GM21723 (cell line): Measurements from ENCODE around the gene ANAPC15.
"Not testable (repeated sequence)": the region's sequence is repeated elsewhere in the genome, so short reads cannot be mapped to it uniquely, and the experiment has no call there.

ENCODE experiments used
- ATAC-seq: cut with Tn5 transposase; IDR thresholded peaks from one replicate; pipeline ENCODE4 v1.9.1; 2021; ENCODE audit warnings: mild to moderate bottlenecking, moderate library complexity; ENCODE audit not compliant: unreplicated experiment

The ANAPC15 gene

DNA sequence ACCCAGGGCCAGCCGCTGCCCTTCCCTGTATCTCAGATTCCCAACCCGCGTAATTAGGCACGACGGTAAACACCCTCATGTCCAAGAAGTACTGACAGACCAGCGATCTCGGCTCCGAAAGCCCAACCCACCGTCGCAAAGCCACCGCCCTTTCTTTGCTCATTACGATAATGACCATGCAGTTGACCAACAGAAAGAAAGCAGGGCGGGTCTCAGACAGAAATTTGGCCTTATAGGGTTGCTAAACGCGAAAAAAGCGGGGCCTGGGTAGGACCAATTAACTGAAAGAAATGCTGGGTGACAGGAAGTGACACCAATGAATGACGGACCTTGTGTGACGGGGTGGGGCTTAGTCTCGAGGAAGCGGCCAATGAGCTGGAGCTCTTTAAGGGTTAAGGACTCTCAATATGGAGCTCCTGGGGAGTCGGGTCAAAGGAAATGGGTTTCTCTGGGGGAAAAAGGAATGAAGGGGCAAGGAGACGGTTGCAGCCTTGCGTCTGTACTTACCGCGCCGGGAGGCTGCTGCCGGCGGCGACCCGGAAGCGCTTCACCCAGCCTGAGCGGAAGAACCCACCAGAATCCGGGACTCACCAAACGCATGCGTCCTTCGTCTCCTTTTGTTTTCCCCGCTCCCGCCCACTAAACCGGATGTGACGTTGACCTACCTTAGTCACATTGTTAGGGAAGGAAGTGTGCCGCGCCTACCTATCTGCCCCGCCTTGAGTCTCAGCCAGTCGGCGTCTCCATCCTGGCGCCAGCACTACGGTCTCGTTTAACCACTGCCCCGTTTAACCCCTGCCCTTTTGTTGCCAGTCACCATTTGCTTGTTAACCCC lies at the start of gene ANAPC15:
Gene ANAPC15, minus strand, starts transcription at position 553 of the 835 bp plus-strand sequence. CDS start 1,419 bp downstream, outside the sequence.
- peak; percentile 85 for ATAC-seq

DNA sequence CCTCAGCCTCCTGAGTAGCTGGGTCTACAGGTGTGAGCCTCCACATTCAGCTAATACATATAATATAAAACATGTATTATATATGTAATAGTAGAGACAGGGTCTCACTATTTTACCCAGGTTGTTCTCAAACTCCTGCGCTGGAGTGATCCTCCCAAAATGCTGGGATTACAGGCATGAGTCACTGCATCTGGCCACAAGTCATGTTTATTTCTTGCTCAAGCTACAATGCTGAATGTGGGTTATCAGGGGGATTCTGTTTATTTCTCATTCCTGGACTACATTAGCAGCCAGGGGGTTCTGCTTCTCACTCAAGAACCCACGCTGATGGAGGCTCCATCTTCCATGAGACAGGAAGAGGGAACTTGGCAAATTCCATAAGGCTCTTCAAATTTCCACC lies 47.8 kb upstream of the ANAPC15 start:
- ATAC-seq: no peak

DNA sequence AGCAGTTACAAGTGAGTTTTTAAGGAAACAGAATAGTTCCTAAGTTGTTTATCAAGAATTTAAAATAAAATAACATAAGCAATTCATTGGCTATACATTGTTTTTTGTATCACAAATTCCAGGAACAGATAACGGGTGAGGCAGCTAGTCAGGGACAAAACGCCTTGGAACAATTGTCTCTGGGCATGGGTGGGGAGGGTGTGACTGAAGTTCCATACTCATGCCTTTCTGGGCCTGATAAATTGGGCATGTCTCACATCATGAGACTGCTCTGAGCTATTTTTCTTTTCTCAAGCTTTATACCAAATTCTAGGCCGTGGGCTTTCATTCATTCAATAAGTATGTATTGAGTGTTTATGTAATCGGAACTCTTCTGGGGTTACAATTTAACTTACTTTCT lies 44.6 kb upstream of the ANAPC15 start:
- ATAC-seq: no peak

DNA sequence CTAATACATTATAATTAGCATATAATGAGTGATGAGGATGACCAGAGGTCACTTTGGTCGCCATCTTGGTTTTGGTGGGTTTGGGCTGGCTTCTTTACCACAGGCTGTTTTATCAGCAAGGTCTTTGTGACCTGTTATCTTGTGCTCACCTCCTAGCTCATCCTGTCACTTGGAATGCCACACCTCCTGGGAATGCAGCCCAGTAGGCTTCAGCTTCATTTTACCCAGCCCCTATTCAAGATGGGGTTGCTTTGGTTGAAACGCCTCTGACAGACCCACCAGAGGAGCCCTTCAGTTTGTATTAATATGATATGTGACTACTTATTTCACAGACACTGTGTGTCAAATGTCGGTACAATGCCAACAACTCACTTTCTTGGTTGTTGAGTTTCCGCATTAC lies 43.3 kb upstream of the ANAPC15 start:
- ATAC-seq: no peak

DNA sequence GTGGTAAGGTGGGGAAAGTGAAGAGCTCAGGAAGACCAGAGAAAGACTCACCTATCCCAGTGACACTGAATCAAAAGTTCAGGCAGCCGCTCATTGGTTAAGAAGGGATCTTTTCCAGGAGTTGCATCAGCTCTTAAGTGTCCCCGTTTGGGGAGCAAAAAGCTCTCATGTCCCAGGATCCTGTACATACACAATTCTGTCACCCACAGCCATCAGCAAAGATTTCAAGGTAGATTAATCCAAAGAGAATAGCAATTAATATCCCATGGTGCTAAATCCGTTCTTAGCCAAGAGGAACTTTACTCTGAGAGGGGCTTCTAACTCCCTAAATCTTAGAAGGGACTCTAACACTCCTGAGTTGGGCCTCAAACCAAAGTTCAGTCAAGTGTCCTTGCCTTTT lies 42.3 kb upstream of the ANAPC15 start:
- no peak for ATAC-seq

DNA sequence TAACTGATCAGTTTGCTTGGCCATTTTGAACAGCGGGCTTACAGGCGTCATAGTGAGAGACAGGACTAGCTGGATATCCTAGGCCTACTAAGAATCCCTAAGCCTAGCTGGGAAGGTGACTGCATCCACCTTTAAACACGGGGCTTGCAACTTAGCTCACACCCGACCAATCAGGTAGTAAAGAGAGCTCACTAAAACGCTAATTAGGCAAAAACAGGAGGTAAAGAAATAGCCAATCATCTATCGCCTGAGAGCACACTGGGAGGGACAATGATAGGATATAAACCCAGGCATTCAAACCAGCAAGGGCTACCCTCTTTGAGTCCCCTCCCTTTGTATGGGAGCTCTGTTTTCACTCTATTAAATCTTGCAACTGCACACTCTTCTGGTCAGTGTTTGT lies 41.4 kb upstream of the ANAPC15 start:
- not testable (repeated sequence) for ATAC-seq

DNA sequence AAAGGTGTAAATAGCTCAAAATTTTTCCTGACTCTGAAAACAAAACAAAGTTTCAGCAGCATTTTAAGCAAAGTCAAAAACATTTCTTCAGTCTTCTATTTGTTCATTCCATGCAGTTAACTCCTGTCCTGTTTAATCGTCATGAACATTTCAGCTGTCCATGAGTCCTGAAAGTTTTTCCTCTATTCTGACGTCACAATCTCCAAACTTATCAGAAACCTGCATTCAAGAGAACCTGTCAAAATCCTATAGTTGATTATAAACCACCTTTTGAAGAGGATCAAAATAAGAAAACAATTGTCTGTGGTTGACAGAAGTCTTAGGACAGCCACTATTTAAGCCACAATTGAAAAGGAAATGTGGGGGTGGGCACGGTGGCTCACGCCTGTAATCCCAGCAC lies 38.4 kb upstream of the ANAPC15 start:
- no peak for ATAC-seq

DNA sequence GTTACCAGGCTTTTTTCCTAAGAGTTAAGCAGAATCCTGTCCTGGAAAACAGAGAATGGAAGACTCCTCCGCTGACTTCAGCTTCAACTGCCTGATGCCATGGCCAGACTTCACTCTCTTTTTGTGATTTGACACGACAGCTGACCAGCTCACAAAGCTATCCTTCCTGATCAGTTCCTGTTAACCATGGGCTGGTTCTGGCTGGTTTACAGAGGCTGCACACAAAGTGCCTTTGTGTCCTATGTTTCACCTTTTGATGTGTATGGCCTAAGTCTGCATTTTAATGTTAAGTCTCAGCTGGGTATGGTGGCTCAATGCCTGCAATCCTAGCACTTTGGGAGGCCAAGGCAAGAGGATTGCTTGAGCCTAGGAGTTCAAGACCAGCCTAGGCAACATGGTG lies 34.1 kb upstream of the ANAPC15 start:
- no peak for ATAC-seq

DNA sequence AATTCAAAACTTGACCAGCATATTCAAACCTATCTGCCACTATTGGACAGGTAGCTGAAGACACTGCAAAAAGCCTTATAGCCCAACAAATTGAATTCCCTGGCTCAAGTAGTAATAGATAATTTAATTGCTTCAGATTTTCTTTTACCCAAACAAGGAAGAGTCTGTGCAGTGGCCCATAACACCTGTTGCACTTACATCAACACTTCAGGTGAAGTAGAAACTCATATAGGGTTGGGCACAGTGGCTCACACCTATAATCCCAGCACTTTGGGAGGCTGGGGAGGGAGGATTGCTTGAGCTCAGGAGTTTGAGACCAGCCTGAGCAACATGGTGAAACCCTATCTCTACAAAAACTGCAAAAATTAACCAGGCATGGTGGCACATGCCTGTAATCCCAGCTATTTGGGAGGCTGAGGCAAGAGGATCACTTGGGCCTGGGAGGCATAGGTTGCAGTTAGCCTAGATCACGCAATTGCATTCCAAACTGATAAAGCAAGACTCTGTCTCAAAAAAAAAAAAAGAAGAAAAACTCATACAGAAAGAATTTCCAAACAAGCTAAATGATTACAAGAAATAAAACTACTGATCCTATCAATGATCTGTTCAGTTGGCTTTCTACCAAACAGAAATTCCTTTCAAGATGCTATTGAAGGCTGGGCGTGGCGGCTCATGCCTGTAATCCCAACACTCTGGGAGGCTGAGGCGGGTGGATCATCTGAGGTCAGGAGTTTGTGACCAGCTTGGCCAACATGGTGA lies 32.5 kb upstream of the ANAPC15 start:
- ATAC-seq: no peak

DNA sequence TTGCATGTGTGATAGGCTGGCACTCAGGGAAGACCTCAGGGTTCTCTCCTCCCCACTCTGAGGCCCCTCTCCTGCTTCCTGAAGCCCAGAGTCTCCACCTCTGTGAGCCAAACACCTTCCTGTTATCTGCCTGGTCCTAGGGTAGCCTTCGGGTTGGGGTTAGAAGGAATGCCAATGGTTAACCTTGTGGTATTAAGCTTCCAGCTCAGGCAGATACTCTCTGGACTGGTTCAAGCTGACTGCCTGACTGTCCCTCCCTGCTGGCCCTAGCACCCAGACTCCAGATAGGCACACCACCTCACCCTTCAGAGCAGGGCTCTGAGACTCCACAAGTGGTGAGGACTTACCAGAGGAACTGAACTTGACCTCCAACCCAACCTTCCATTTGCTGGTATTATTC lies 30.0 kb upstream of the ANAPC15 start:
- not testable (repeated sequence) for ATAC-seq

DNA sequence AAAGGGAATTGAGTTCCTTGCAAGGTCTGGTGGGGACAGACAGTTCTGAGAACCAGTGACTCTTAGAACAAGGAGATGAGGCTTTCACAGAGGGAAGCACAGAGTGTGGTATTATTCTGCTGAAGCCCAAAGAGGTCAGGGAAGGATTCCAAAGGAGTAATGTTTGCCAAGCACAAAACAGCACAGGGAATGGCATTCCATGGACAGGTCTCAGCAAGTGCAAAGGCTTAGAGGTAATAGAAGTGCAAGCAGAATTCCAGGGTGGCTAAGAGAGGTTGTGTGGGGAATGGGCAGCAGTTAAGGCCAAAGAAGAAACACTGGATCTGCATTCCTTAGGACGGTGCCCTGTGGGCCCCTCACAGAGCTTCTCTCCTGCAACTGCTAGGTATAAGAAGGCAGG lies 29.6 kb upstream of the ANAPC15 start:
- not testable (repeated sequence) for ATAC-seq

DNA sequence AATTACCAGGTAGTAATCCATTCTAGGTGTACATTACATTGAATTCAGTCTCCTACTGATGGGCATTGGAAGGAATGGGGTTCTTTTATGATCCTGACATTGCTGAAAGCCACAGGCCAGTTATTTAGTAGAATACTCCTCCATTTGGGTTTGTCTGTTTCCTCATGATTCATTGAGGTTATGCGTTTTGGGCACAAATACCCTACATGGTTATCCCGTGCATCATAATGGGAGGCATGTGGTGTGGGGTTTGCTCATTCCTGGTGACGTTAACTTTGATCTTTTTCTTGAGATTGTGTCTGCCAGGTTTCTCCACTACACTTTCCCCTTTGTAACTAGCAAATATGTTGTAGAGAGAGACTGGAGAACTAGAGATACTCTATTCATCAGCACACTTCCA lies 28.6 kb upstream of the ANAPC15 start:
- no peak for ATAC-seq

DNA sequence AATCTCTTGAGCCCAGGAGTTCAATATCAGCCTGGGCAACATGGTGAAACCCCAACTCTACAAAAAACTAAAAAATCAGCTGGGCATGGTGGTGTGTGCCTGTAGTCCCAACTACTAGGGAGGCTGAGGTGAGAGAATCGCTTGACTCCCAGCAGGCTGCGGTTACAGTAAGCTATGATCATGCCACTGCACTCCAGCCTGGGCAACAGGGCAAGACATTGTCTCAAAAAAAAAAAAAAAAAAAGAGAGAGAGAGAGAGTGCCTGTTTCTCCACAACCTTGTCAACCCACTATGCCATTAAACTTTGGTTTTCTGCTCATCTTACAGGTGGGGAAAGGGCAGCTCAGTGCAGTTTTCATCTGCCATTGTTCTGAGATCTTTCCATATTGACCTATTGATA lies 28.2 kb upstream of the ANAPC15 start:
- no peak for ATAC-seq

DNA sequence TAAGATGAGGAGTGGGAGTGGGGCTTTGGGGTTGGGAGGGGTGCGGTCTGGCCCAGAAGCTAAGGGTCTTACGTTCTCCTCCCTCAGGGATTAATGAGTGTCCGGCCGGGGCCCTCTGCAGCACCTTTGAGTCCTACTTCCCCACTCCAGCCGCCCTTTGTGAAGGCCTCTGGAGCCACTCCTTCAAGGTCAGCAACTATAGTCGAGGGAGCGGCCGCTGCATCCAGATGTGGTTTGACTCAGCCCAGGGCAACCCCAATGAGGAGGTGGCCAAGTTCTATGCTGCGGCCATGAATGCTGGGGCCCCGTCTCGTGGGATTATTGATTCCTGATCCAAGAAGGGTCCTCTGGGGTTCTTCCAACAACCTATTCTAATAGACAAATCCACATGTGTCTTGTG lies 27.0 kb upstream of the ANAPC15 start:
- no peak for ATAC-seq

DNA sequence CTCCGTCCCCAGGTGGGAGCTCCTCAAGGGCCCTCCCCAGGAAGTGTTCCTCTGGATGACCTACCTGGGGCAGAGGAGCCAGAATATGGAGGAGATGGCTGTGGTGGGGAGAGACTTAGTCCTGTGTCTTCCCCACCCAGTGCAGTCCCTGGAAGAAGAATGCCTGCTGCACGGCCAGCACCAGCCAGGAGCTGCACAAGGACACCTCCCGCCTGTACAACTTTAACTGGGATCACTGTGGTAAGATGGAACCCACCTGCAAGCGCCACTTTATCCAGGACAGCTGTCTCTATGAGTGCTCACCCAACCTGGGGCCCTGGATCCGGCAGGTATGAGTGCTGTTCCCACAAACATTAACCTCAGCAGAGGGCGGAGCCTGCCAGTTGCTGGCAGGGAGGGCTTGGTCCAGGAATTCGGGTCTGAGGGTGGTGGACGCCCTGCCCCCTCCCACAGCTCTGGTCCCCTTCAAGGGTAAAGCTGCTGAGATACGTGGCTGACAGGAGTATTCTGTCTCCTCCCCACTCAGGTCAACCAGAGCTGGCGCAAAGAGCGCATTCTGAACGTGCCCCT lies 26.4 kb upstream of the ANAPC15 start:
- no peak for ATAC-seq

DNA sequence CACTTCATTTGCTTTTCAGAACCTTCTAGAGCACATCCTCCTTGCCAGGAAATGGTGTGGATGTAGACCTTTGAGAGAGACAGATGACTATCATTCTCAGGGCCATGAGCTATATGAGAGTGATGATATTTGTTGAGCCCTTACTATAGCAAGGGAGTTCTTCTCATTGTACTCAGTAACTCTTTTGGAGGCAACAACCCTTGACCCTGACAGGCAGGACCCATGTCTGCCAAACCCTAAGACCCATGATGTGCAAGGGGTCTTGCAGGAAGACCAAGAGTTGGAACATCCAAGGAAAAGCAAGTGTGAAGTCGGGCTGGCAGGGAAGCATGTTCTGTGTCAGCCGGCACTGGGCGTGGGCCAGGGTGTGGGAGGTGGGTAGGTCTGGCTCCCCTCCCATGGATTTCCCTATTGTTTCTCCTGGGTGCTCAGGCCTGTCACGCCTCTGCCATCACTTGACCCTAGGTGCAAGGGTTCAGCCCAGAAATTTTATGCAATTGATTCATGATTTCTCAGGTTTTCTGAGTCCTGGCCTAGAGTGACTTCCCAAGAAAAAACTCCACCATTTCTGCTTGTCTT lies 24.3 kb upstream of the ANAPC15 start:
- ATAC-seq: no peak

DNA sequence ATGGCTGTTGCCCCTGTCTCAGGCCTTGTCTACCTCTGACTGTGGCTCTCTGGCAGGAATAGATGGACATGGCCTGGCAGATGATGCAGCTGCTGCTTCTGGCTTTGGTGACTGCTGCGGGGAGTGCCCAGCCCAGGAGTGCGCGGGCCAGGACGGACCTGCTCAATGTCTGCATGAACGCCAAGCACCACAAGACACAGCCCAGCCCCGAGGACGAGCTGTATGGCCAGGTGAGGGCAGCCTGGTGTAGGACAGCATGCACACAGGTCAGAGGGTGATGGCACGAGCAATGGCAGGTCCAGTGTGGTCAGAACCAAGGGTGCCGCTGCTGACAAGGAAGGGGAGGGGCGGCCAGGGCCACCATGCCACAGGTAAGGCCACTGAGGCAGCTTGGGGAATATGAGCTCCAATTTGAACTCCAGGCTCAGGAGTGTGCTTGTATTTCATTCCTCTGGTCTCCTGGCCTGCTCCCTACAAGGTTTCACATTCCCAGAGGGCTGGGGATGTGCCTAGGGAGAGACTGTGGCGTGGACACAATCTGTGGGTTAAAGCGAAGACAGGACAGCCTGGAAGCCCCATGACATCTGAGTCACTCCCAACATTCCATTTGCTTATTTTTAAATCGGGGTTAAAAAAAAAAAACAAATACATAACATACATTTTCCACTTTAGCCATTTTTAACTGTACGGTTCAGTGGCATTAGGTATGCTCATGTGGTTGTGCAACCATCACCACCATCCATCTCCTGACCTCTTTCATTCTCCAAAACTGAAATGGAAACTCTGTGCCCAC lies 23.6 kb upstream of the ANAPC15 start:
- no peak for ATAC-seq

DNA sequence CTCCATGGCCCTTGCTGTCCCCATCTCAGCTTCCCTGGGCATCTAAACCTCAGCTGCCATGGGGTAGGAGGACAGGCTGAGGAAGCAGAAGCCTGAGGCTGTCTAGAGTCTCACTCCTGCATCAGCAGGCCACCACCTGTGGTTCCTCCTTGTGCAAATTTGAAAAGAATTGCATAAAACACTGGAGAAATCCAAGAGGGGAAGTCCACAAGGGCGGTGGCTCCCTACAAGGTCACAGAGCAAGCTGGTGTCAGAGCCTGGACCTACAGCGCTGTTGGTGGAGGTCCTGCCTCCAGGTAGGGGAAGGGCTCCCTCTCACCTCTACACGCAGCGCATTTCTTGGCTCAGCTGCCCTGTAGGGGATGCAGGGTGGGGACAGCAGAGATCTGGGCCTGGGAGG lies 23.0 kb upstream of the ANAPC15 start, which contains the start of gene FOLR3:
Gene FOLR3, plus strand, starts transcription at position 253 of the 400 bp plus-strand sequence. CDS start 228 bp downstream, outside the sequence.
- not testable (repeated sequence) for ATAC-seq

DNA sequence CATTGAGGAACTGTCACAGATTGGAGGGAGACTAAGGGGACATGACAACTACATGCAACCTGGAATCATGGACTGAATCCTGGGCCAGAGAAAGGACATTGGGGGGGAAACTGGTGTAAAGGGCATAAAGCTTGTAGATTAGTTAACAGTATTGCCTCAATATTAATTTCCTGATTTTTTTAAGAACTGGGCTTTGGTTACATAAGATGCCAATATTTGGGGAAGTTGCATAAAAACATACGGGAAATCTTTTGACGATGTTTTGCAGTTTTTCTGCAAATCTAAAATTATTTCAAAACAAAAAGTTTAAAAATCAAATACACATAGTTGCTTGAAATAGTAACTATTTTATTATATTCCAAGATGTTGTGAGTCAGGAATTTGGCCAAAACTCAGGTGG lies 20.2 kb upstream of the ANAPC15 start:
- no peak for ATAC-seq

DNA sequence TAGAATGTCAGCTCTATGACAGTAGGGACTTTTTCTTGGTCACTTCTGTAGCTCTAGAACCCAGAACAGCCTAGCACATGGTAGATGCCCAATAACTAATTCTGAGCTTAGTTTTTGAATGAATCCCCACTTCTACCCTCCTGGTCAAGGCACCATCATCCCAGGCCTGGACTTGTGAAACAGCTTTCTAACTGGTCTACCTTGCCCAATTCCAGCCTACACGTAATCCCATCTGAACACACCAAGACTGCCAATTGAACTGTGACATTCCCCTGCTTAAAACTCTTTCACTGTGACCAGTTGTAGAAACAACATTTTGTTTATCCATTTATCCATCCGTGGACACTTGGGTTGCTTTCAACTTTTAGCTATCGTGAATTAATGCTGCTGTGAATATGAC lies 16.9 kb upstream of the ANAPC15 start:
- no peak for ATAC-seq

DNA sequence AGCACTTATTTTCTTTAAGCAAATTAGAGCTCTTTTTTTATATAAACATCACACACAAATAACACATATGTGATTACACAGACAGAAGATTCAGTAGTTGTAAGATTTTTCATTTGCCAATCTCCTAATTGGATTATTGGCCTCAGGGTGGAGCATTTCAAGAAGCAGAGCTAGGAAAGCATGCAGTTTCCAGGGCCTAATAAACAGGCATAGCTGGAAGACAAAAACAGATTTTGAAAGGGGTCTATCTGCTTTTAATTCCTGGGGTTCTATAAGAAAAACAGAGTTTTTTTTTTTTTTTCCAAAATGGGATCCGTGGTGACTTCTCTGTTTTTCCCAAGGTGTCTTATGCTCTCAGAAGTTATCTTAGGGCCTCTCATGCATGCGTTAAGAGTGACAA lies 15.4 kb upstream of the ANAPC15 start:
- ATAC-seq: no peak
